Mucosa of gallbladder (tissue), 1 donor: Measurements from ENCODE around the gene PLEKHM3. TPM values are rescaled to one million over a fixed set of nuclear protein-coding genes. Genes with fewer than 3 reads are reported as not detected.
A peak's percentile ranks its signal among the peaks of the same experiment; 100 is the strongest.

Experiments used
- DNase-seq: peaks from one replicate; pipeline ENCODE4 v3.0.0-alpha.2; 2020; ENCODE audit warnings: low spot score
- total RNA-seq: library from RNA; stranded (reverse); gene quantifications from one replicate; pipeline ENCODE4 v1.2.1, GENCODE V29; 2021
- donor health status: DM: no; HTN: no; CAD: no.

PLEKHM3 gene
- total RNA-seq, 1 donor from 2014 or later = 10.4 TPM

DNA sequence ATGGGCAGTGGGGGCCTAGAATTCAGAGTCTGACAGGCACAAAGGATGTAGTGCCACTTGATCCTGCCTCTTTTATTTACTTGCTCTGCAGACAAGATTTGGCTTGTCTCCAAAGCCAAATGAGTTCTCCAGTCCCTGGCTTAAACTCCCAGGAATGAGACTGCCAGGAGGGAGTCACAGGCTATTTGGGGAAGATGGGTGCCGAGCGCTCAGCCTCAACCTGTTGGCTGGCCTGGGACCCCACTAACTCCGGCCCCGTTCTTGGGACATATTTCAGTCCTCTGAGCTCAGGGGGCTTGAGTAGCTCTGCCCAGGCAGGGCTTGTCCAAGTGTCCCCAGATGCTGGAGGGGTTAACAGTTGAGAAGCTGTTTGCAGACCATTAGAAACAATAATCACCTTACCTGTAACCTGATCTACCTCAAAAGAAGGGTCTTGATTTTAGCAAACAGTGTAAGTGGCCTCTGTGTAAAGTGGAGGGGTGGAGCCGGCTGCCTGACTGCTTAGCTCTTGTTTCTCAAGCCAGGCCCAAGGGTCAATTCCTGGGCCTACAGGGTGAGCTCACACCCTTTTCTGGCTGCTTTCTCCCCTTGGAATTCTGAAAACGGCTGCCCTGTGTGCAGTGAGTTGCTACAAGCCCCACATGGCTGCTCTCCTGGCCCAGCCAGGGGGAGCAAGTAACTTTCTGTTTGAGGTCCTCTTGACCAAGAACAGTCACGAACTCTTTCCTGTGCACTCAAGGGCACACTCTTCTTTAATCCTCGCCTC, 228.6 kb downstream of the PLEKHM3 start:
- no peak for DNase-seq

DNA sequence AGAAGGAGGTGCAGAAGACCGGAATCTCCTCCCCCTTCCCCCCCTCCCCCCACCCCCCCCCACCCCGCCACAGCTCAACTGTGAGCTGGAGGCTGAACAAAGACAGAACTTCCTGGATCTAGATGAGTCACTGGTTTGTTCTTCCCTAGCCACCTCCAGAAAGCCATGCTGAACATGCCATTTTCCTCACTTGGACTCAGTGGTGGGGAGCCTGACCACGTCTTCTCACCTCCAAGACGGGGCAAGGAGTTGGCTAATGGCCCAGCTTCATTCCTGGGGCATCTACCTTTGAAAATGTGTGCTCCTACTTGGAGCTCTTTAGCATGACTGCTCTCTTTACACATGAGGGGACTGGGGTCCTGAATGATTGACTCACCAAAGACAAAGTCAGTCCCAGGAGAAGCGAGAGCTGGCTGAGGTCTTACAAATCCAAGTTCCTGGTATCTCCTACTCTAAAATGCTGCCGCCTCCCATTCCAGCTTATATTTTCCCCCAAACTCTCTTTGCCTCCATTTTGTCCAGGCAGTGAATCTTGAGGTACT, 233.0 kb downstream of the PLEKHM3 start:
- DNase-seq = peak; percentile 28

DNA sequence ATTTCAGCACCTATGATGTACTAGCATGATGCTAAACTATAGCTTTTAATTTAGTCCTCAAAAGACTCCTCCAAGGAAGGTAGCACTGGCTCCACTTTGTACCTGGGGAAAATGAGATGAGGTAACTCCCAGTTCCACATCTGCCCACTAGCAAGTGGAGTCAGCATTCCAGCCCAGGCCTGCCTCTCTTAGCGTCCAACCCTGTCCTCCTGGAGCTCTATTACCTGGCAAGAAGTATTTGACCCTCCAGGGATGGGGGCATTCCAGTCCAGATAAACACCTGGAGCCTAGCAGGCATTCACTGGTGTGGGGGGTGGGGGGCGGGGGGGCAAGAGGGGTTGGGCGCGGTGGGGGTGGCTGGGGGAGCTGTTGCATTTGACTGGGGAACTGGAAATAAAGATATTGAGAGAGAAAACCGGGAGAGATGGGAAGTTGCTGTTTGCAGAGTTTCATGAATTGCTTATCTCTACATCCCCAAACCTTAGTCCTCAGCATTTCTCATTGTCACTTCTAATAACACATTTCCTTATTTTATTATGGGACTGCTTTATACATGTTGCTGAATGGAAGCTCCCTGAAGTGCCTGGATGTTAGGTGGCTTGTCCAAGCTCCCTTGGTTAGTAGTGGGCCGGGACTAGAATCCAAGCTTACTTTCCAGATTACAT, 233.6 kb downstream of the PLEKHM3 start:
- DNase-seq = no peak

DNA sequence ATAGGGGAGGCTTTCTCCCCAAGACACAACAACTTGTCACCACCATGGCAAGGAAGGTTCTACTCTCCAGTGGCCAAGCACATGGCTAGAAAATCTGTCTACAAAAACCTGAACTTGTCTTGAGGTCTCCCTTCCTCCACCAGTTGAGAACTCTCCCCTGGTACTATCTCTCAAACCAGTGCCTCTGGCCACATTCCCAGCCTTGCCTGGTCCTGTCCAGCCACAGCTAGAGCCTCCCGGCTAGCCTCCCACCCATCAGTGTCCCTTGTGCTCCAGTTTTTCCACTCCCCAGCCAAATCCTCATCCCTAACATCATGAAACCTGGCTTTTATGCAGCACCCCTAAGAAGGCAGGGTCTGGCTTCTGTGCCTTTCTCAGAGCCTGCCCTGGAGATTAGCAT, 234.4 kb downstream of the PLEKHM3 start:
- no peak for DNase-seq

DNA sequence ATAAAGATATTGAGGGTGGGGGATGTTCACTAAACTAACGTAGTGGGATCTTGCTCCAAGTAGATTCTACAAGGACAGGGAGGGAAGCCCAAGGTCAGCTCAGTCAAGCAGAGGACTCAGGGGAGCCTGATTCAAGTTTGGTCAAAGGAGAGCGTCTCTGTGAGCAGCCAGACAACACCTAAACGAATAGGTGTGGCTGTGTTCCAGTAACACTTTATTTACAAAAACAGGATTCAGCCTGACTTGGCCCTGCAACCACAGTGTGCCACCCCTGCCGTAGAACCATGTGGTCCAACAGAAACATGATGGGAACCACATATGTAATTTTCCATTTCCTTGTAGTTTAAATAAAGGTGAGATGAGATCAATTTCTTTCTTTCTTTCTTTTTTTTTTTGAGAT, 237.5 kb downstream of the PLEKHM3 start:
- no peak for DNase-seq

DNA sequence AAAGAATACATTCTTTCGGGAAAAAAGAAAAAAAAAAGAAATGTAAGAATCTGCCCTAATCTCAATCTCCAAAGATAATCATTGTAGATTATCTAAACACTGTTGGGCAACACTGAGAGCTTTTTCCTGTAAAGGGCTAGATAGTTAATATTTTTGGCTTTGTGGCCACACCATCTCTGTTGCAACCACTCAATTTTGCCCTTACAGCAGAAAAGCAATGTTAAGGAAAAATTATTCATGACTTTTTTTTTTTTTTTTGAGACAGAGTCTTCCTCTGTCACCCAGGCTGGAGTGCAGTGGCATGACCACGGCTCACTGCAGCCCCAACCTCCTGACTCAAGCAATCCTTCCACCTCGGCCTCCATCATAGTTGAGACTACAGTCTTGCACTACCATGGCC, 238.3 kb downstream of the PLEKHM3 start:
- DNase-seq = no peak

DNA sequence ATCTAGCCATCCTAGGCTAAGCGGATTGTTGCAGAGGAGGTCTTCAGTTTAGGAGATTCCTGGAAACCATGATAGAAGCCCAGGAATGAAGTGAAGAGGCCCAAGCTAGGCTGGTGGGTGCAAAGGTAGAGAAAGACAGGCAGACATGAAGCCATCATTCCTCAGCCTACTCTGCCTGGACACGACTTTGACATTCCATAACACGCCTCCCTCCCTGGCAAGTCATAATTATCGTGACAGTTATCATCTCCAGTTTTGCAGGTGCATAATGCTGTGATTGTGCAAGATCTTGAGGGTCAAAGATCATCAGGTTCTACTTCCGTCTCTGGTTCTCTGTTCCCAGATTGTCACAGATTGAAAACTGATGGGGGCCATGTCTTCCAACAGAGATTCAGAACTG, 240.4 kb downstream of the PLEKHM3 start:
- DNase-seq = peak; percentile 22

DNA sequence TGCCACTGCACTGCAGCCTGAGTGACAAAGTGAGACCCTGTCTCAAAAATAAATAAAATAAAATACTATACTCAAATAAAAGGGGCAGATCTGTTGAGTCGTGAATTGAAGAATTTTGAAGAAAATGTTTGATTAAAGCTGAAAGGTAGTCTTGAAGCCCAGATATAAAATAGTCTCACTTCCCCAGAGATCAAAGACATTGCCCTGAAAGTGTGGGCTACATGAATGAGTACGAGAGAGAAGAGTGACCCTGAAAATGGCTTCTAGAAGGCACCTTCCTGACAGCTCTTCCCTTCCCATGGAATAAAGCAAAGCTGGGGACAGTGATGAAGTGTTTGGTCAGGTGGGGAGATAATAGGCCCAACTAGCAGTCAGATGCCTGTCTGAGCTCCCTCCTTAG, 241.8 kb downstream of the PLEKHM3 start:
- no peak for DNase-seq

DNA sequence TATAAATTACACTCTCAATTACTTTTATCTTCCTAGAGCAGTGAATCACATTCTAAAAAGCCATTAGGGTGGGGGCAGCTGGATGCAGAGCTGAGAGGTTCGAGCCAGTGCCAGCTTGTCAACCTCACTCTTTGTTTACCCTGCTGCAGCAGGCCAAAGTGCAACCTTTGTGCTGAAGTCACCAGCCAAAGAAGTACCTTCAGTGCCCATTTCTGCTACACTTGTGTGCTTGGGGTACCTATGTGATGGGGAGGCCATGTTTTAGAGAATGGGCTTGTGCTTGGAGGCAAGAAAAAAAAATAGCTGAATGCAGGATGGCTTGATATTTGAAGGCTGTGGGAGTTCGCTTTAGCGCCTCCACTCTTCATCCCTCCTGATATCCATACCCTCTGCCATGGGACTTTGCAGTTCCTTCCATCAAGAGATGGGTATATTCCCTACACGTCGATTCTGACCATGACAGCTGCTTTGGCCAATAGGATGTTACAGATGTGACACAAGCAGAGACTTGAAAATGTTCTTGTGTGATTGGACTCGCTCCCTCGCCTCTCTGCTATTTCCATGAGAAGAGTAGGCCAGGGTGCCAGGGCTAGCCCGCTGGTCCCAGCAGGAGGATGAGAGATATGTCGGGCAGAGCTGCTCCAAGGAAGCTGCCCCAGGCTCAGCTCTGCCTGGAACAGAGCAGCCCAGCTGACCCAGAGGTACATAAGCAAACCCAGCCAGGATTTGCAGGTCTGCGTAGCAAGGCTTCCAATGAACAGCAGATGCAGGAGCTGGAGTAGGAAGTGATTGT, 242.9 kb downstream of the PLEKHM3 start:
- DNase-seq = peak; percentile 74

DNA sequence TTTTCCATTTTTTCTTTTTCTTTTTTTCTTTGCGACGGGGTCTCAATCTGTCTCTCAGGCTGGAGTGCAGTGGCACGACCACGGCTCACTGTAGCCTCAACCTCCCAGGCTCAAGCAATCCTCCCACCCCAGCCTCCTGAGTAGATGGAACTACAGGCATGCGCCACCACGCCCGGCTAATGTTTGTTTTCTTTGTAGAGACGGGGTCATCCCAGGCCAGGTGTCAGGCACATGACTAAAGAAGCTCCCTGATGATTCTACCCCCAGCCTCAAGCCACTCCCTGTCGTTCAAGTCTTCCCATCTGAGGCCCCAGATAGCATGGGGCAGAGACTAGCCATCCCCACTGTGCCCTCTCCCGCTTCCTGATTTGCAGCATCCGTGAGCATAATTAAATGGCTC, 245.8 kb downstream of the PLEKHM3 start:
- DNase-seq = no peak

DNA sequence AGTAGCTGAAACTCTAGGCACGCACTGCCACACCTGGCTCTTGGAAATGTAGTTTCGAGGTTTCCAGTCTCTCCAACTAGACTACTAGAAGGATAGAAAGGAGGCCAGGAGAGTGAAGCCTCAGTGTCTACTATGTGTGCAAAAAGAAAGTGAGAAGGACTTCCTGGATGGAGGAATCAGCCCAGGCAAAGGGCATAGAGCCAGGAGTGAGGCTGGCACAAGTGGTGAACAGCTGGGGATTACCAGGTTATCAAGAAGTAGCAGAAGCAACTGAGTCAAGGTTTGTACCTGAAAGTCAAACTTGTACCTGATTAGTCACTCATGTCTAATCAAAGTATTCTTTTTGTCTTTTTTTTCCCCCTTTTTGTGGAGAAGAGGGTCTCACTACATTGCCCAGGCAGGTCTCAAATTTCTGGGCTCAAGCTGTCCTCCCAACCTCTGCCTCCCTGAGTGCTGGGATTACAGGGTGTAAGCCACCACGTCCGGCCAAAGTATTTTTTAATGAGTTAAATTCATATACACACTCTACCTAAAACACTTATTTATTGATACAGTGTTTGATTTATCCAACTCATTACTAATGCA, 246.9 kb downstream of the PLEKHM3 start:
- no peak for DNase-seq

DNA sequence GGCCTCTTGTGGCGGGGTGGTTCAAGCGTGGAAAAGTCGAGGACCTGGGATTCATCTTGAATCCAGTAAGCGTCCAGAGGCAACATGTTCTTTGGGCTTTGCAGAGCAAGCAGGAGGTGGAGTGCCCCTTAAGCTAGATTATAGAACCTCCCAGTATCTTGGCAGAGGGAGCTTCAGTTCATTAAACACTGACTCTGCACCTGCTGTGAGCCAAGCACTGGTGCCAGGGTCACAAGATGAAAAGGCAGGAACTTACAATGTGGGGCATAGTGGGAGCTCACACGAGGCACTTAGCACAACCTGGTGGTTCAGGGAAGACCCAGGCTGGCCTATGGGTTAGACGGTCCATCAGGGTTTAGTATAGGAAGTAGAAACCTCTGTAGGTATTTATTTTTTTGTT, 248.2 kb downstream of the PLEKHM3 start:
- no peak for DNase-seq

DNA sequence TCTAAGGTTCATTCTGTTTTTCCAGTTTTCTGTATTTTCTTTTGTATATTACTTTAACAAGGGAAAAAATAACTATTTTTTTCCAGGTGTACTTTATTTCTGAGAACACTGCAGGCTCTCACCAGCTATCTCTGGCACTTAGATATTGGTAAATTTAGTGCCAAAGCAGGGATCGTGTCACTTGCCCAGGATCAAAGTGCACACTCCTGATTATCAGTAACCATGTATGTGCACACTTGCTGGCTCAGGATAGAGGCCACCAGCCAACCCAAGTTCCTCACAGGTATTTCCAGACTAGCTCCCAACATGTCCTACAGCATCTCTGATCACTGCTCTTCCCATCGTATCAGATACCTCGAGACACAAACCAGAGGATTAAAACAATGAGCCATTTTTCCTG, 249.9 kb downstream of the PLEKHM3 start:
- no peak for DNase-seq

DNA sequence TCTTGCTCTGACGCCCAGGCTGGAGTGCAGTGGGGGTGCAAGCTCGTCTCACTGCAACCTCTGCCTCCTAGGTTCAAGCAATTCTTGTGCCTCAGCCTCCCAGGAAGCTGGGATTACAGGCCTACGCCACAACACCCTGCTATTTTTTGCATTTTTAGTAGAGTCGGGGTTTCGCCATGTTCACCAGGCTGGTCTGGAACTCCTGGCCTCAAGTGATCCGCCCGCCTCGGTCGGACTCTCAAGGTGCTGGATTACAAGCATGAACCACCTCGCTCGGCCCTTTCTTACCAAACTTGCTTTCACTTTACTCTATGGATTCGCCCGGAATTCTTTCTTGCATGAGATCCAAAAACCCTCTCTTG, 252.5 kb downstream of the PLEKHM3 start:
- DNase-seq = no peak

DNA sequence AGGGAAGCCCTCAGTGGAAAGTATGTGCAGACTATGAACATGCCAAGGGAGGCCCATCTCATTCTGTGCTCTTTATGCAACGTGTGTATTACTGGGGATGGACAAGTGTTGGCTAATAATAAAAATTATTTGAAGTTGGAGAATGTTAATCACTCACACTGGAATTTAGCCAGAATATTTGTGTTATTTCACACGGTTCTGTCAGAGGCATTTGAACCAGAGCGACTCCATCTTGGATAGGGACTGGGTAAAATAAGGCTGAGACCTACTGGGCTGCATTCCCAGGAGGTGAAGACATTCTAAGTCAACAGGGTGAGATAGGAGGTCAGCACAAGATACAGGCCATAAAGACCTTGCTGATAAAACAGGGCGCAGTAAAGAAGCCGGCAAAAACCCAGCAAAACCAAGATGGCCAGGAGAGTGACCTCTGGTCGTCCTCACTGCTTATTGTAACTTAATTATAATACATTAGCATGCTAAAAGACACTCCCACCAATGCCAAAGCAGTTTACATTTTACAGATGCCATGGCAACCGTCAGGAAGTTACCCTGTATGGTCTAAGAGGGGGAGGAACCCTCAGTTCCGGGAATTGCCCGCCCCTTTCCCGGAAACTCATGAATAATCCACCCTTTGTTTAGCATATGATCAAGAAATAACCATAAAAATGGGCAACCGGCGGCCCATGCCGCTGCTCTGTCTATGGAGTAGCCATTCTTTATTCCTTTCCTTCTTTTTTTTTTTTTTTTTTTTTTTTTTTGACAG, 253.1 kb downstream of the PLEKHM3 start:
- no peak for DNase-seq

DNA sequence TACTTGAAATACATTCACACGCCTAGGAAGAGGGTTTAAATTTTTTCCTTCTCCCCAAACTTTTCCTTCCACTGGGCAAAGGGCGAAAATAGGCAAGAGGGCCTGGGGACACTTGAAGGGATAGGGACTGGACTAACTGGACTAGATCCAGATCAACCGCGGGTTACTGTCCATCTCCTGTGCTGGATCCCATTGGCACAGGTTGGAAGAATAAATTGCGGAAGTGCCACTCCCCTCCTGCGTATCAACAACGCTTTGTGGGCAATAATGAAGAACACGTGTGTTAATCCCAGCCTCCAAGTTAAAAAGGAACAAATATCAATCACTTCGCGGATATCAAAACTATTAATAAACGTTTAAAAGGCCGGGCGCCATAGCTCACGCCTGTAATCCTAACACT, 253.9 kb downstream of the PLEKHM3 start:
- DNase-seq = peak; percentile 30

Other genes starting within 250 kb of the PLEKHM3 start
- not detected for gene CRYGD, start 99.0 kb upstream of the PLEKHM3 start, total RNA-seq
- not detected for gene CRYGC, start 104.3 kb upstream of the PLEKHM3 start, total RNA-seq
- not detected for gene CRYGB, start 120.6 kb upstream of the PLEKHM3 start, total RNA-seq
- gene CRYGA, start 138.1 kb upstream of the PLEKHM3 start, total RNA-seq = not detected
- not detected for gene C2orf80, start 164.5 kb upstream of the PLEKHM3 start, total RNA-seq
- 239 TPM for gene IDH1, start 229.5 kb upstream of the PLEKHM3 start, total RNA-seq
- 23.3 TPM for gene PIKFYVE, start 240.7 kb upstream of the PLEKHM3 start, total RNA-seq